SU-DHL-6 (cell line): ENCODE data around the gene EXT2.

Source experiments
- CTCF ChIP-seq: fragments of 200-600 bp; sonication (generic); IDR thresholded peaks from one replicate; pipeline ENCODE4 v1.5.1; 2017; ENCODE audit warnings: antibody characterized with exemption, mild to moderate bottlenecking, low read length, moderate library complexity; ENCODE audit not compliant: insufficient read depth, poor library complexity, severe bottlenecking
- EZH2phosphoT487 ChIP-seq: fragments of 200-600 bp; sonication (generic), shearing (Covaris generic); conservative IDR thresholded peaks from 2 replicates; pipeline ENCODE4 v1.6.1; 2018; ENCODE audit warnings: mild to moderate bottlenecking, antibody characterized with exemption, low read length, moderate library complexity, mixed read lengths

DNA sequence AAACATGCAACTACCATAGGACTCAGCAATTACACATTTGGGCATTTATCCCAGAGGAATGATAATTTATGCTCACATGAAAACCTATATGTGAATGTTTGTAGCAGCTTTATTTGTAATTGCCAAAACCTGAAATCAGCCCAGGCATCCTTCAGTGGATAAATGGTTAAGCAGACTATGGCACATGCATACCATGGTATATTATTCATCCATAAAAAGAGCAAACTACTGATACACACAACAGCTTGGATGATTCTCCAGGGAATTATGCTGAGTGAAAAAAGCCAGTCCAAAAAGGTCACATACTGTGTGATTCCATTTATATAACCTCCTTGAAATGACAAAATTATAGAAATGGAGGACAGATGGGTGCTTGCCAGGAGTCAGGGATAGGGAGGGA, 127.8 kb downstream of the EXT2 start:
- TF ChIP-seq EZH2phosphoT487 (no peak), CTCF (no peak)
